Measurements from ENCODE around the gene PLXND1.

Gene PLXND1

DNA sequence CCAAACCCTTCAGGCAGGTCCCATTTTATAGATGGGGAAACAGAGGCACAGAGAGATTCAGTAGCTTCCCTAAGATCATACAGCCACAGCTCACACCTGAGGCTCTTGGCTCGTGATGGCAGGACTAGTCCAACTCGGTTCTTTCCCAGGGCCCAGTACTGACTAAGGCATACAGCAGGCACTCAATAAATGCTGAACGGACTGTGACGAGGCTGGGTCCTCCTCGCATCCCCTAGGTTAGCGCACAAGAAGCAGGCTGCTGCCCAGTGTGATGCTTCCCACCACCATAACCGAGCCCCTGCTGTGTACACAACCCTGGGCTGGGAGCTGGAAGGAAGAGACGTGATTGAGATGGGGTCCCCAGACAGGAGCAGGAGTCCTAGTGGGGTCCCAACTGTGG lies 24.9 kb downstream of the PLXND1 start:
- DNase-seq = no peak

DNA sequence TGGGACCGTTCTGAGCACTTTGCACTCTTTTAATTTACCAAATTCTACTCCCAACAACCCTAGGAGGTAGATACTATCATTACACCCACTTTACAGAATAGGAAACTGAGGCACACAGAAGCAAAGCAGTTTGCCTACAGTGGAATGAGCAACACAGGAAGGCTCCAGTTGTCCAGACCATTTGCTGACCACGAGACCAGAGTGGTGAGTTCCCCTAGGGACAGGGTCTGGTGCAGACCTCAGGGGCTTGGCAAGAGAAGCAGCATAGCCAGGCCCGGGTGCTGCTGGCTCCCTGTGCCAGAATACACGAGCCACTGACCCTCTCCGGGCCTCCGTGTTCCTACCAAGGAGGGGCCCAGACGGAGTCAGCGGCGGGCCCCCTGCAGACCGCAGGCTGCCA lies 26.5 kb downstream of the PLXND1 start:
- no peak for DNase-seq

DNA sequence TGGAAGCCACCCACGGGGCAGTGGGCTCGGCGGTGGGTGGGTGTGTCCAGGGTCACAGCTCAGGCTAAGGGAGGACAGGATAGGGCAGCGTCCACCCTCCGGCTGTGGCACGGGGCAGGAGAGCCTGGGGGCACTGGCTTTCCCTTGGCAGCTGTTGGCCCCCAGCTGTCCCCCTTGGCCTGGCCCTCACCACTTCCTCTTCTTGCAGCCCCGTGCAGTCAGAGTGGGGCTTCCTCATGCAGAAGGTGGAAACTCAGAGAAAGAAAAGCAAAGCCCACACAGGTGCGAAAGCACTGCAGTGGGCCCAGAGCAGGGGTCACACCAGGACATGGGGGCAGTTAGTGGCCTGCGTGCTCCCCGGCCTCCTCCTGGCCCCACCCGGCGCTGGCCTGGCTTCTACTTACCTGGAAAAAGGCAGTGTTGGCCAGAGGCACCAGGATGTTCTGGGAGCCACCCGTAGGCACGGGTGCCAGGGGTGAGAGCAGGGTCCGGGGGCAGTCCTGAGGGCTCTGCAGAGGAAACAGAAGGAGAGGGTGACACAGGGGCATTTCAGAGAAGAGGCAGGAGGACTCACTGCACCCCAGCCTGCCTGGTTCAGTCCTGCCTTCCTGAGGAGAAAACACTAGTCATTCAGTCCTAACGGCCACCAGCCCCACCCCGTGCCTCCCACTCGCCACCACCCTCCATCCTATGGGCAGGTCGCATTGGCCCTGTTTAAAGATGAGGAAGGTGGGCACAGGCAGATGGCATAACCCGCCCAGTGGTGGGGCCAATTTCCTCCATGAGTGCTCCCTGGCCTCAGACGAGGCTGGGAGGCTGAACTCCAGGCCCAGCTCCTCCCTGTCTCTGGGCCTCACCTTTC lies 28.3 kb downstream of the PLXND1 start:
- no peak for DNase-seq

GRCh38 chr3:129577366-129577765 lies 29.1 kb downstream of the PLXND1 start:
- DNase-seq = no peak

GRCh38 chr3:129576514-129577352 lies 29.7 kb downstream of the PLXND1 start:
- DNase-seq = peak in 1 of 2 donors; percentile 22

DNA sequence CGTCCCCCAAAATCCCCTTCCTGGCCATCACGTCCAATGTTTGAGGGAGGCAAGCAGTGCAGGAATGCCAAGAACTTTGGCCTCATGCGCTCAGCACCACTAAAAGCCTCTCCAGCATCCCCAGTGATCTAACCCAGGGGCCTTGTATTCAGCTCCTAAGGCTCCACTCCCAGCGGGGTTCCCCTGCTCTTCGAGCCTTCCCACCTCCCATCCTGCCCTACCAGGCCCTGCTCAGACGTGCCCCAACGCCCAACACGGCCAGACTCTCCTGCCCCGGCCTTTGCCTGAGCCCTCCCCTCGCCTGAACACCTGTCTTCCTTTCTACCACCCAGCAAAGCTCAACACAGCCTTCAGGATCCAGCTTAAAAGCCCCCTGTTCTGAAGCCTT lies 30.5 kb downstream of the PLXND1 start:
- no peak for DNase-seq

- DNase-seq = no peak
Measured at GRCh38 chr3:129575233-129575996, 31.1 kb downstream of the PLXND1 start.

DNA sequence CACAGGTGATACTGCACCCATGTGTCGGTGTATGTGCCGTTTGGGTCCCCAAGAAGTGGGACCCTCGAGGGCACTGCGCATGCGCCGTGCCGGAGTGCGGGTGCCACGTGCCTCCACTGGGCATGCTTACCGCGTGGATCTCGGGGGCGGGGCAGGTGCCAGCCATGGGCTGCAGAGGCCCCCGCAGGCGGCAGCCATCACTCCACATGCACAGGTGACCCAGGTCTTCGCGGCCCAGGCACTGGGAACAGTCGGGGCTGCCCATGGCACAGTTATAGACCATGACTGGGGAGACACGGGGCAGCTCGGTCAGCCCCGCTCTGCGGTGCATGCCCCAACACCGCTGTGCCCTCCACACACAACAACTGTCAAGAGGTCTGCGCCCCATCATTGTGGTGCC lies 32.3 kb downstream of the PLXND1 start:
- no peak for DNase-seq

DNA sequence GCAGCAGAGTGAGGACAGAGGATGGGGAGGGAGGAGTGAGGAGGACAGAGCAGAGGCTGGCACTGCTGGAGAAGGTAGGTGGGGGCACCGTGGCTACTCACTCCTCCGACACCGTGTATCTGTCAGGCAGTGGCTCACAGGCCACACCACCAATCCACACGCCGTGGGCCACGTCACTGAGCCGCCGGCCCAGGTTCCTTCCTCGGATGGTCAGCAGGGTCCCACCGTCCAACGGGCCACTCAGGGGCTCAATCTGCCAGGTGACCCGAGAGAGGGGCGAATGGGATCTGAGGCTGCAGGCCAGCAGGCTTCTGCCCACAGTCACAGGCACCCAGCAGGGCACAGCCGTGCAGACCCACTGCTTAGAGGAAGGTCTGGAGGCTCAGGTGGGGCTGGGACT lies 33.0 kb downstream of the PLXND1 start:
- no peak for DNase-seq

GRCh38 chr3:129572603-129573002 lies 33.9 kb downstream of the PLXND1 start:
- DNase-seq = no peak

DNA sequence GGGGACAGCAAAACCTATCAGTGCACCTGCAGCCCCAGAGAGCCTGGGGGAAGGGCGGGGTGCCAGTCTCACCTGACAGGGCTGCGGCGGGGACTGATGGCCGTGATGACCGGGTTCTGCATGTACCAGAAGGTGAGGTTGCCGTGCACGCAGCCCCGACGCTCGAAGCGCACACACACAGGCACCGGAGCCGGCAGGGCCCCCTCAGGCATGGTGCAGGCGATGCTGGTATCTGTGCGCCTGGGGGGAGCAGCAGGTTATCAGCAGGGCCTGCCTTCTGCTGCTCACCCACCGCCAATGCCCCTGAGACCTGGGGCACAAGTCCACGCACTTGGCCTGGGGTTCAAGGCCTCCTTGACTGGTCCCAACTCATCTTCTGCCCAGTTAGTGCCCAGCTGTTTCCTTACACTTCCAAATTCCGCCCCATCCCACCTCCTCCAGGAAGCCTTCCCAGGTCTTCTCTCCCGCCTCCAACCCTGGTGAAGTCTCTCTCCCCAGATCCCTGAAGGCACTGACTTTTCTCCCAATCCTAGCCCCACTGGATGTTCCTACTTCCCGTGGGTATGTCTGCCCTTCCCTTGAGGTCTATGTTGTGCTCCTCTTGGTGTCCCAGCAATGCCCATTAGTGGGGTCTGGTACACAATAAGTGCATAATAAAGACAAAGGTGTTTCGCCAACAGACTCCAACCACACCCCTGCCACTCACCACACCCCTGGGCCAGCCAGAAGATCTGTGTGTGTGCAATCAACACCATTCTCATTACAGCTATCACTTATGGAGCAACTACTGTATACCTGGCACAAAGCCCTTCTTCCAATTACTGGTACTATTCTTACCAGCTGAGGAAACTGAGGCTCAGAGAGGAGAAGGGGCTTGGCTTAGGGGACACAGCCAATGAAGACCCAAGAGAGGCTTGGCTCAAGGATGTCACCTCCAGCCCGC lies 34.6 kb downstream of the PLXND1 start:
- no peak for DNase-seq

- no peak for DNase-seq
Measured at GRCh38 chr3:129569856-129570255, 36.6 kb downstream of the PLXND1 start.

DNA sequence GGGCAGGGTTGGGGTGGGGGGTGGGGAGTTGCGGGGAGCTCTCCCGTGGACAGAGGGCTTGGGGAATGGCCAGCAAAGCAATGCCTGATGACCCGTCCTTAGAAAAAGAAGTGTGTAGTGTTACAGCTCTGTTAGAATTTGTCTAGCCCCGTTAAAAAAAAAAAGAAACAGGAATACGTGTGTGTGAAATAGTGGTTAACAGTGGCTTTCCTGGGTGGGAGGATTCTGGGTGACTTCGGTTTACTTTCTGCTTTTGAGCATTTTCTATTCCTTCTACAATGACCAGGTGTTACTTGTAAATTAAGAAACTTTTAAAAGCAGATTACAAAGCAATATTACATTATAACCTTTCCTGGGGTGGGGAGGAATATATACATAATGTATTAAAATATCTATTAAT lies 38.5 kb downstream of the PLXND1 start:
- no peak for DNase-seq

DNA sequence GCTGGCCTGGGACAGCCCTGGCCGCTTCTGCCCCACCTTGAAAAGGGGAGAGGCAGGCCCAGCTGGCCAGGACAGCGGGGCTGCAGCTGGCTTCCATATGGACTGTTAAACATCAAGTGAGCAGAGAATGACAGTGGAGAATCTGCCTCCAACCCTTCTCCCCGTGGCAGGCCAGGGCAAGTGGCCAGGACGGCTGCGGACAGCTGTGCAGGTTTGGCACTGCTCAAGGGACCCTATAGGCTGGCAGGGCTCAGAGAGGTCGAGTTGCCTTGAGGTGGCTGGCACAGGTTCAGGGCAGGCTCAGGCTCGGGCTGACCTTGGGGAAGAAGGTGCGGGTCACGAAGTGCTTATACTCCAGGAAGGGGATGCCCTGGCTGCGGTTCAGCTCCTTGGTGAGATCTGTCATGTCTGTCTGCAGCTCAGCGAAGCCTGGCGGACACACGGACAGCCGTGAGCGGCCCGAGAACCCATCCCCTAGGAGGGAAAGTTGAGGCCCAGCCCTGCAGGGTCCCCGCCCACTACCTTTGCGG lies 39.2 kb downstream of the PLXND1 start:
- no peak for DNase-seq

- DNase-seq = no peak
Measured at GRCh38 chr3:129565902-129566301, 40.6 kb downstream of the PLXND1 start.

DNA sequence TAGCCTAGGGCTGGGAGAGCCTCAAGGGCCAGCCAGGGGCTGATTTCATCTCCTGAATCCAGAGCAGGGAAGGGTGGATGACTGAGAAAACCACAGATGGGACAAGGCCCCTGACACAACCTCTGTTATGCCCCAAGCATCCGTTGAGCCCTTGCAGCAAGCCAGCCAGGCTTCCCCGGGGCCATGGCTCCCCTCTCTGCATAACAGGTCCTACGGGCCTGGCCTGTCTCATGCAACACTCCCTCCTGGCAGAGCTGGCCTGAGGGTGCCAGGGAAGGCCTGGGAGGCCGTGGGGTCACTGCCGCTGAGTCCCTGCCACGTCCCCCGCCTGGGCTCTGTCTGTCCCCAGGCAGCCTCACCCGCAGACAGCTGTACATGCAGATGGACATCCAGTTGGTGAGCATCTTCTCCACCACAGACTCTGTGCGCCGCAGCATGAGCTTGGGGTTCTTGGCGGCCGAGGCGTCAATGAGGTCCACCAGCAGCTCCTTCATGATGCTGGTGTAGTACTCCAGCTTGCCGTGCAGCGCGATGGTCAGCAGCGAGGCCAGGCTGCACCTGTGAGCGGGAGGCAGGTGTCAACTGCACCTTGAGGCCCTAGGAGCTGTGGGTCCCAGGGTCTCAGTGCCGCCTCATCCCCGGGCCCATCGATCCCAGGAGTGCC lies 41.4 kb downstream of the PLXND1 start:
- DNase-seq = no peak

DNA sequence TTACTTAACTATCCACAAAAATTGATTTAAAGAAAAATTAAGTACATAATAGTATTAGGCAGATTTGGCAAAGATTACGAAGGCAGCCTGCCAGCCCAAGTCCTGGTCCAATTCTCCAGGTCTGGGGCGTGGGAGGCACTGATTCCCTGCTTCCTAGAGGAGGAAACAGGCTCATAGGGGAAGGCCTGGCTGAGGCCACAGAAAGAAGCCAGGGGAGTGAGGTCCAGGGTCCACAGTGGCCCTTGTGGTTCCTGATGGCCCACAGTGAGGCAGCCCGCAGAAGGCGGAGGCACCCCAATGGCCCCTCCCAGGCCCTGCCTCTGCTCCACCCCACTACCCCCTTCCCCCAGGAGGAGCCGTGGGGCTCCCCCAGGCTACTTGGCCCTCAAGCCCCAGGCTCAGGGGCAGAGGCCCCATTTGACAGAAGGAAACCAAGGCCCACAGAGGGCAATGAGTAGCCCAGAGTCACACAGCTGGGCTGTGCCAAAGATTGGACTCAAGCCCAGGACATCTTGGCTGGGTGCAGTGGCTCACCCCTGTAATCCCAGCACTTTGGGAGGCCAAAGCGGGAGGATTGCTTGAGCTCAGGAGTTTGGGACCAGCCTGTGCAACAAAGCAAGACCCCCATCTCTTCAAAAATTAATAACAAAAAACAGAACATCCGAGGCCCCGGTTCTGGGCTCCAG lies 42.5 kb downstream of the PLXND1 start:
- DNase-seq = no peak

DNA sequence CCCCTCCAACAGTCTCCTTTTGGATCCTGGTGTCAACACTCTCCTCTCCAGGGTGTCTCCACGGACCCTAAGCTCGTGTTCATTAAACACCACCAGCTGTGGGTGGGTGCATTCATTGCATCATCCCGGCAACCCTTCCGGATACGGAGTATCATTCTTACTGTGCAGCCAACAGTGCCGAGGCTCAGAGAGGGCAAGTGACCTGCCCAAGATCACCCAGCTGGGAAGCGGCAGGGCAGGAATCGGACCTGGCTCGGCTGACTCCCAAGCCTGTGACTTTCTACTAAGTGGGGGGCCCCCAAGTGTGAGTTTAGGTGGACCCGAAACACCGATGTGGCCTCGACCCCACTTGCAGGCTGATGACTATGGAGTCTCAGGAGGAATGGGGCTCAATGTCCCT lies 43.1 kb downstream of the PLXND1 start:
- no peak for DNase-seq

- DNase-seq = no peak
Measured at GRCh38 chr3:129562803-129563202, 43.7 kb downstream of the PLXND1 start.

- DNase-seq = no peak
Measured at GRCh38 chr3:129561619-129562248, 44.7 kb downstream of the PLXND1 start.

Data from stimulated activated CD4-positive, alpha-beta T cell treated with anti-CD3 and anti-CD28 coated beads, Interleukin-2, amount 100 ng/mL, for 48 hours (primary cell).